GM21717 (cell line): ENCODE measurements around the gene GARIN5A.

Experiments
- ATAC-seq: cut with Tn5 transposase; IDR thresholded peaks from one replicate; pipeline ENCODE4 v1.9.1; 2021; ENCODE audit warnings: mild to moderate bottlenecking, moderate library complexity; ENCODE audit not compliant: unreplicated experiment

Gene GARIN5A

DNA sequence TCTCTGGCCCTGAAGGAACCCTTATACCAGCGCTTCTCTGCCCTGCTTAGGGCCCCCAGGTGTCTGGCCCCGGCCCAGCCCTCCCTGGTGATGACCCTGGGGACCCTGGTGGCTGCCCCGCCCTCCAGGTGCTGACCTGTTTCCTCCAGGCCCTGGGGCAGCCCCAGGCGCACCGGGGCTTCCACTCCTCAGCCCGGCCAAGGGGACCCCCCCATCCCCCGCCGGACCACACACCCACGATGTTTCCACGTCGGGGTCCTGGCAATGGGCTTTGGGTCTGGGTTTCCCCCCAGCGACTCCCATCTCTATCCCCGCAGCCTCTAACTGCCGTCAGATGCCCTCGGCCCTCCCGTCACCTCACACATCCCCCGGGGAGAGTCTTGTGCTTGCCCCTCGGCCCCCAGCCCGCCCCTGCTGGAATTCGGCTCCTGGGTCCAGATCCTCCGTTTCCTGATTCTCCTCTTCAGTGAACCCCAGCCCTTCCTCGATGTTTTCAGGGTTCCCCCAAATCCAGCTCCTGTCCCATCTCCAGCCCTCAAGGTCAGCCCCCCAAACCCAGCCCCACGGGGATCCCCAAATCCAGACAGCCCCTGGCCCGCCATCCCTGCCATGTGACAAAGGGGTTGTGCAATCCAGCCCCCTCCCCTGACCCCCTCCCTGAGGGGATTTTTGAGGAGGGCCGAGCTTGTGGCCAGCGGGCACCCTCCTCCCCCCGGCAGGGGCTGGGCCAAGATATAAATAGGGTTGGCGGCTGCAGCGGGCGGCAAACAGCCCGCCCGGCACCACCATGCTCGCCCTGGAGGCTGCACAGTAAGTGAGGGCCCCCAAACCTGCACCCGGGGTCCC lies 58.2 kb downstream of the GARIN5A start, which contains the start of gene SPIB:
TSS of gene SPIB (plus strand) at position 763 of the 846 bp plus-strand sequence. CDS start at position 788, 25 bp downstream.
- no peak for ATAC-seq

DNA sequence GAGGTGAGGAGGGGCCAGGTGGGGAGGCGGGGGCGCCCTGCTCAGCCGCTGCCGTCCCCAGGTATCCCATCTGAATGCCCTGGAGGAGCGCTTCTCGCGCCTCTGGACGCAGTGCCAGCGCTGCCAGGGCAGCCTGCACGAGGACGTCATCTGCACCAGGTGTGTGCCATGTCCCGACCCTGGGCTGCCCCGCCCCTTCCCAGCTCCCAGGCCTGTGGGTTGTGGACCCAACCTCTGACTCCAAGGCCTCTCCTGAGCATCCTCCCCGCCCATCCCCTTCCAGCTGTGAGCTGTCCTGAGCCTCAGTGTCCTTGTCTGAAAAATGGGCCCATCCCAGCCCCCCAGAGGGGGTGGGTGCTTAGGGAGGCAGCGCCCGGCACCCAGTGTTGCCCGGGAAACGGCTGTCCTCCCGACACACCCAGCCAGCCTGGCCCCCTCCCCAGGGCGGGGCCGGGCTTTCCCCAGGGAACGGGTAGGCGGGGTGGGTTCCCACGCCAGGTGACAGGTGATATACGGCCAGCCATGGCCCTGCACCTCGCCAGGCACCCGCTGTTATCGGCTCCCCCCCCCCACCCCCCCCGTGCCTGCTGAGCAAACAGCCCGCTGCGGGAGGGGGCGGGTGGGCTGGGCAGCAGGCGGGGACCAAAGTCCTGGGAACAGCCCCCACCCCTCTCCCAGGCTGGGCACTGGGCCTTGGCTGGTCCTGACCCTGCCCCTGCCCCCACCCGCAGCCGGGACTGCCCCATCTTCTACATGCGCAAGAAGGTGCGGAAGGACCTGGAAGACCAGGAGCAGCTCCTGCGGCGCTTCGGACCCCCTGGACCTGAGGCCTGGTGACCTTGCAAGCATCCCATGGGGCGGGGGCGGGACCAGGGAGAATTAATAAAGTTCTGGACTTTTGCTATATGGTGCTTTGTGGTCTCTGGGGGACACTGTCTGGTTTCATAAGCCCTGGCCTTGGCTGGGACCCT lies 59.3 kb downstream of the GARIN5A start:
- ATAC-seq: no peak
